Coronary artery (tissue), 2 donors: ENCODE data around the gene GEMIN7.

Experiments
- DNase-seq: peaks from one replicate; pipeline ENCODE4 v3.0.0-alpha.2; 2017; ENCODE audit warnings: low spot score
- H3K27ac ChIP-seq, 2 donors: fragments of 200-600 bp; sonication (generic); one replicate each; pipeline ENCODE4 v1.5.1; 2016 to 2019
- H3K4me3 ChIP-seq: fragments of 200-600 bp; sonication (generic); 2 replicates; pipeline ENCODE4 v1.5.1; 2016; ENCODE audit warnings: mild to moderate bottlenecking, moderate library complexity
- TF ChIP-seq, protein P1 (sequence below): fragments of 200-600 bp; sonication (generic); IDR thresholded peaks from one replicate; pipeline ENCODE4 v1.5.1; 2019; ENCODE audit warnings: antibody characterized with exemption

The GEMIN7 gene

DNA sequence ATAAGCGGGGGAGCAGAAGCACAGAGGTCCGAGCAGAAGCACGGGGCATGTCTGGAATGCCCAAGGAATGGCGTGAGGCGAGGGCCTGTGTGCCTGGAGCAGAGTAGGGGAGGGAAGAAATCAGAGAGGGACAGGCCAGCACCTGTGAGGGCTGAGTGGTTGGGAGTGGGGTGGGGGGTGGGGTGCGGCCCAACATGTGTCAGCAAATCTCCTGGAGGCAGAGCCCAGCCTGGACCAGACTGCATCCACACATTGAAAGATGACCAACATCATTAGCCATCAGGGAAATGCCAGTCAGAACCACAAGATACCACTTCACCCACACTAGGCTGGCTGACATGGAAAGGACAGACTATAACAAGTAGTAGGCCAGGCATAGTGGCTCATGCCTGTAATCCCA lies 29.0 kb upstream of the GEMIN7 start:
- TF ChIP-seq, protein P1, sequence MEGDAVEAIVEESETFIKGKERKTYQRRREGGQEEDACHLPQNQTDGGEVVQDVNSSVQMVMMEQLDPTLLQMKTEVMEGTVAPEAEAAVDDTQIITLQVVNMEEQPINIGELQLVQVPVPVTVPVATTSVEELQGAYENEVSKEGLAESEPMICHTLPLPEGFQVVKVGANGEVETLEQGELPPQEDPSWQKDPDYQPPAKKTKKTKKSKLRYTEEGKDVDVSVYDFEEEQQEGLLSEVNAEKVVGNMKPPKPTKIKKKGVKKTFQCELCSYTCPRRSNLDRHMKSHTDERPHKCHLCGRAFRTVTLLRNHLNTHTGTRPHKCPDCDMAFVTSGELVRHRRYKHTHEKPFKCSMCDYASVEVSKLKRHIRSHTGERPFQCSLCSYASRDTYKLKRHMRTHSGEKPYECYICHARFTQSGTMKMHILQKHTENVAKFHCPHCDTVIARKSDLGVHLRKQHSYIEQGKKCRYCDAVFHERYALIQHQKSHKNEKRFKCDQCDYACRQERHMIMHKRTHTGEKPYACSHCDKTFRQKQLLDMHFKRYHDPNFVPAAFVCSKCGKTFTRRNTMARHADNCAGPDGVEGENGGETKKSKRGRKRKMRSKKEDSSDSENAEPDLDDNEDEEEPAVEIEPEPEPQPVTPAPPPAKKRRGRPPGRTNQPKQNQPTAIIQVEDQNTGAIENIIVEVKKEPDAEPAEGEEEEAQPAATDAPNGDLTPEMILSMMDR = no peak
- DNase-seq = no peak
- Histone ChIP-seq H3K27ac (no peak overlapping the region), H3K4me3 (no peak overlapping the region)

DNA sequence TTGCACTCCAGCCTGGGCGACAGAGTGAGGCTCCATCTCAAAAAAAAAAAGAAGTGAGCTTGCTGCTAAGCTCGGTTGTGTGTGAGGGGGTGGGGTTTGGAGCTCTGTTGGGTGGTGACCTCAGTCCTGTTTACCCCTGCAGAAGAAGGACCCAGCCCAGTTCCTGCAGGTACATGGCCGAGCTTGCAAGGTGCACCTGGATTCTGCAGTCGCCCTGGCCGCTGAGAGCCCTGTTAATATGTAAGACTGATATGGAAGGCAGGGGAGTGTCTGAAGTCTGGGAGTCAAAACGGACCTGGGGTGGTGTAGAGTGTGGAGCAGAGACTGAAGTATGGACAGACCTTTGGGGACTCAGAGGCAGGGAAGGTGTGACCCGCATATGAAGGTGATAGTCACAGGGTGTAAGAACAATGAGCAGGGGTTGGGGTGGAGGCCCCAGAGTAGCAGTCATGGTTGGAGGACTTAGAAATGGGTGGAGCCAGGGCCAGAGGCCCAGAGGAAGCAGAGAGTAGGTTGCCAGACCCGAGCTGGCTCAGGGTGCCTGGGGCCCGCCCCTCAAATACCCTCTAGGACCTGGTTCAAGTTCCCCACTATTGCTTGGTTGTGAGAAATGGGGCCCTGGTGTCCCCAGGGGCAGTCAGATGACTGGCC lies 27.0 kb upstream of the GEMIN7 start:
- DNase-seq = no peak
- H3K27ac ChIP-seq = no peak overlapping the region
- TF ChIP-seq, protein P1 = no peak
- no peak overlapping the region for H3K4me3 ChIP-seq

DNA sequence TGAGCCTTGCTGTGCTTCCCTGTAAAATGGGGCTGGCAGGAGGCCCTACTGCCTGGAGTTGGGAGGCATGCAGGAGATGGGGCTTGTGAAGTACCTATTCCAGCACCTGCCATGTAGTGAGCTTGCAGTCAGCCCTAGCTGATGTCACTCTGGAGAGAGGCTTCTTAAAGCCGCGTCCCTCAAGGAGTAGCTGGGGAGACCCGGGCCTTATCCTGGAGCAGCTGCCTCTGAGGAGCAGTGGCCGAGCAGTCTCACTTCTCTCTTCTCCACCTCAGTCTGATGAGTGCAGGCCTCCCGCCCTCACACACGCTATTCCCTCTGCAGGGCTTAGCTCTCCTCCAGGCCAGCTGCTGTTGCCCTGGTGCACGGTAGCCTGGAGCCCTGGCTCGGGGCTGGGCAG lies 22.2 kb upstream of the GEMIN7 start:
- no peak overlapping the region for H3K4me3 ChIP-seq
- H3K27ac ChIP-seq = no peak overlapping the region
- no peak for DNase-seq
- TF ChIP-seq, protein P1 = no peak

DNA sequence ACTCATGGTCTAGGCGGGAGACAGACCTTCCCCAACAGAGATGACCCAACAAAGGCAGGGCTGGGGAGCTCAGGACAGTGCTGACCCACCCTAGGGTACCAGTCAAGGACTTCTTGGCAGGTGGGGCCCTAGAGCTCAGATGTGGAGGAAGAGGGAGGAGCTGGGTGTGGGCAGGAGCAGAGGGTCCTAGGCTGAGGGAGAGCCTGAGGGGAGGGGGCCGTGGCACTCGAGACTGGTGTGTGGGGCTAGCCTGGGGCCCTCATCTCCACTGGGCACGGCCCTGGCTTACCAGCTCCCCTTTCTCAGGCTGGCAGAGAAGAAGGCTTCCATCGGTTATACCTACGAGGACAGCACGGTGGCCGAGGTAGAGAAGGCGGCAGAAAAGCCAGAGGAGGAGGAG lies 21.6 kb upstream of the GEMIN7 start:
- Histone ChIP-seq H3K4me3 (no peak overlapping the region), H3K27ac (no peak overlapping the region)
- TF ChIP-seq, protein P1 = no peak
- DNase-seq = no peak

DNA sequence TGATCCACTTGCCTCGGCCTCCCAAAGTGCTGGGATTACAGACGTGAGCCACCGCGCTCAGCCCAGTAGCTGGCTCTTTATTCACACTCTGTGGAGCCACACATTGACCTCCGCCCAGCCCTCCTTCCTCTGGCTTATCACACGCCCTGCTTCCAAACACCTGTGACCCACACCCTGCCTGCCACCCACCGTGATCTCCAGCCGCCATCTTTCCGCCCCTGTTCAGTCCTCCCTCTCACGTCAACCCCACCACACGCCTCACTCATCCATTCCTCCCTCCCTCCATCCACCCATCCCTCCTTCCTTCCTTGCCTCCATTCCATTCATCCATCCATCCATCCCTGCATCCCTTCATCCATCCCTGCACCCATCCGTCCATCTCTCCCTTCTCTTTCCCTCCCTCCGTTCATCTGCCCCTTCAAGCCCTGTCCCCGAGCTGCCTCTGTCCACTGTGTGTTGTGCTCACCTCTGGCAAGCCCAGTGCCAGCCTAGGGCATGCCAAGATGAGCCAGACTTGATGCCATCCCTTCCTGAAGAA lies 20.4 kb upstream of the GEMIN7 start:
- TF ChIP-seq, protein P1 = no peak
- Histone ChIP-seq H3K27ac (no peak overlapping the region), H3K4me3 (no peak overlapping the region)
- DNase-seq = no peak

DNA sequence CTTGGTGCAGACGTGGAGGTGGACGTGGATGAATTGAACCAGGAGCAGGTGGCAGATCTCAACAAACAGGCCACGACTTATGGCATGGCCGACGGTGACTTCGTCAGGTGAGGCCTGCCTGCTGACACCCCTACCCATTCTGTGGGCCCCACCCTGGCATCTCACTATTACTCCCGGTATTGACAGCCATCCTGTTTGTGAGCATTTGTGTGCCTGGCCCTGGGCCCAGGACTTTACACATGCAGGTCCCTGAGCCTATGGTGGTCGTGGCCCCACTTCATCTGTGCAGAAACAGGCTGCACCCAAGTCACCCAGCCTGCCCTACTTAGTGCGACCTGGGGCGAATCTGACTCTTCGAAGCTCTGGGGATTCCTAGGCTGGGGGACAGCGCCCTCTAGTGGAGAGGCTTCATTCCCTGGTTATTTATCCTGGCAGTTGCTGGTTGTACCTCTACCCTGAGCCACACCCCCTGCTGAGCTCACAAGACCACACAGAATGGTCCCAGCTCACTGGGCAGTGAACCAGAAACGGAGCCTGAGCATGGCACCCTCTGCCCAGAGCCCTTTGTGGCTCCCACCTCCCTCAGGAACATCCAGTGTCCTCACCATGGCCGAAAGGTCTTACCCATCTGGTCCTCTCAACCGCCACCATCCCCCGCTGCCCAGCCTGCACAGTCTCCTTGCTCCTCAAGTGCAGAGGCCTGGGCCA lies 19.6 kb upstream of the GEMIN7 start:
- no peak overlapping the region for H3K27ac ChIP-seq
- no peak overlapping the region for H3K4me3 ChIP-seq
- TF ChIP-seq, protein P1 = peak; percentile 89
- DNase-seq = no peak

DNA sequence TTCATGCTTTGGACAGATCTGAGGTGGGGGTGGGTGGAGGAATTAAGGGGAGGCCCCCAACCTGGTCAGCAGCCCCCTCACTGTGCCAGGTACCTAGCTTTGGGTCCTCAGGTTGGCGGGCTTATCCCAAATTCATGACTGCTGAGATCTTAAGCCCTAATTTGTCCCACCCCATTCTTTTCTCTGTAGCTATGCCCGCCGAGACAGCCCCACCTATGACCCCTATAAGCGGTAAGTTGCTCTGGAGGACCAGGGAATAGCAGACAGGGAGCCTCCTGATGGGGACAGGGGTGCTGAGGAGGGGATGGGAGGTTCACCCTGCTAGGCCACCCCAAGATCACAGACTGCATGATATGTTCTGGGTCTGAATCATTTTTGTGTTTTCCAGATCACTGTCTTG lies 17.1 kb upstream of the GEMIN7 start:
- TF ChIP-seq, protein P1 = no peak
- Histone ChIP-seq H3K27ac (no peak overlapping the region), H3K4me3 (no peak overlapping the region)
- DNase-seq = no peak
